IPS-NIHi11 (cell line): ENCODE data around the gene SCRG1.

Experiments used
- DNase-seq: peaks from one replicate; pipeline ENCODE4 v3.0.0; 2012; ENCODE audit warnings: mixed read lengths, low spot score

The SCRG1 gene

DNA sequence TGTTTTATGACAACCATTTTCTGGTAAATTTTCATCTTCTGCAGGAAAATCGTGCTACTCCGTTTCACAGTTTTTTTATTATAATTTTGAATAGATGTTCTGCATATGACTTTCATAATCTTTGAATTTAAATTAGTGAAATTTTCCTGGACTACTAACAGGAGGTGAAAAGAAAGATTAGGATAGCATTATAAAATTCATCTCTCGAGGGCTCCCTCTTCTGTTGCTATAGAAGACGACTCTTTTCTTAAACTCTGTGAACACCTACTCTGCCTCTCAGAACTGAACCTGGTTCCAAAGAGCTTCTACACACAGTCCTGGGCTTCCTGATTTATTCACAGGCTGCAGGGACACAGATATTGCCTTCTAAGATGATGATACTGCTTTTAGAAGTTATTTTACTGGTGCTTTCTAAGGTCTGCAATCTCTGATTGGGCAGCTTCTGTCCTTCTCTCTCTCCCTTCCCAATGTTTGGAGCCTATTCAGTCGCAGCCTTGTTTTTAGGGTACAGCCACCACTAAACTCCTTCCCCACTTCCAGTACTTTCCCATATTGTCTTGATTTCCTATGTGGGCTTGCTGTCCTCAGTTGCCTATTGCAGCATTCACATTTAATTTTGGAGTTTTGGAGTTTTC lies 38.2 kb downstream of the SCRG1 start:
- DNase-seq: peak; percentile 11

DNA sequence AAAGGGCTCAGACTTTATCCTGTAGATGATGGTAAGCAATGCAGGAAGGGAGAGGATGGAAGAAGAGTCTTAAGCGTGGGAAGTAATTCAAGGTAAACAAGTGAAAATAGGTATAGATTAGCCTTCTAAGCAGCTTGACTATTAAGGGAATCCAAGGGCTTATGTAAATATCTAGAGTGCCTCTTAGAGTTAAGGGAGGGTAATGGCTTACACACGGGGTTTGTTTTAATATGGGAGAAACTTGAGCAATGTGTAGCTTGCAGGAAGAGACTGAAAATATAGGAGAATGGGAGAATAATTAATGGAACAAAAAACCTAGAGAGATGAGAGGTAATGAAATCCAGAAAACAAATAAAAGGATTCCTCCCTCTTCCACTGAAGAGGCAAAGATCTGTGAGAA lies 41.0 kb downstream of the SCRG1 start:
- DNase-seq: no peak

DNA sequence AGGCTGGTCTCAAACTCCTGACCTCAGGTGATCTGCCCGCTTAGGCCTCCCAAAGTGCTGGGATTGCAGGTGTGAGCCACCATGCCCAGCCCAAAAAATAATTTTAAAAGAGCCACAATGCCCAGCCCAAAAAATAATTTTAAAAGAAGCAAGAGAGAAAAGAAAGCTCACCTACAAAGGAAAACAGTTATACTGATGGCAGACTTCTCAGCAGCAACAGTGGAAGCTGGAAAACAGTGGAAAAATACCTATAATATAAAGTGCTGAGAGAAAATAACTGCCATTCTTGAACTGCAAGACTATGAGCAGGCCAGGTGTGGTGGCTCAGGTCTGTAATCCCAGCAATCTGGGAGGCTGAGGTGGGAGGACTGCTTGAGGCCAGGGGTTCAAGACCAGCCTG lies 51.4 kb downstream of the SCRG1 start:
- no peak for DNase-seq

DNA sequence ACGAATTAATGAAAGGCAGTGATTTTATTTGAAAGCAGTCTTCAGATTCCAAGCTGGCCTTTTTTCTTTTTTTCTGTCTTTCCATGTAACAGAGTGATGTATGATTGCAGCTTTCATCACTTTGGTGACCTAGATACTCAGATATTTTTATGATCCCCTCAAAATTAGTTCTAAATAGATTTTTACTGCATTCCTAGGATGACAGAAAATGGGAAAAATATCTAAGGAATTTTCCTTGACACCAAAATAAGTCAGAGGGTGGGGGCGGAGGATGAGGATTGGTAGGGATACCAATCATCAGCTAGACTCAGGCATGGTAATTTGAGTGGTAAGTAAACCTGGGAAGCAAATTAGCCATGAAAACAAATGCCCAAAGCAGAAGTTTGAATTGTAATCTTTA lies 52.8 kb downstream of the SCRG1 start:
- DNase-seq: no peak

DNA sequence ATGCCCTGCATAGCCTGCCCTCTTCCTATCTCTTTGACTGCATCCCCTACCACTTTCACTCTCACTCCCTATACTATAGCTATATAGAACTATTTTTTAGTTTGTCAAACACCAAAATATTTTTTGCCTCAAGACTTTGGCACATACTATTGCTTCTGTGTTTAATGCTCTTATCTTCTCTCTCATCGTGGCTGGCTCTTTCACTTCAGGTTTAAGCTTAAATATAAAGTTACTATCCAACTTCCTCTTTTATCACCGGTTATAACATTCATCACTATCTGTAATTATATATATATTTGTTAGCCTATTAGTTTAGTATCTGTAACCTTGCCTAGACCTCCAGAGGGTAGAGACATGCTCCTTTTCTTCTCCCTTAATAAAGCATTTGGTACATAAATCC lies 53.3 kb downstream of the SCRG1 start:
- DNase-seq: no peak

DNA sequence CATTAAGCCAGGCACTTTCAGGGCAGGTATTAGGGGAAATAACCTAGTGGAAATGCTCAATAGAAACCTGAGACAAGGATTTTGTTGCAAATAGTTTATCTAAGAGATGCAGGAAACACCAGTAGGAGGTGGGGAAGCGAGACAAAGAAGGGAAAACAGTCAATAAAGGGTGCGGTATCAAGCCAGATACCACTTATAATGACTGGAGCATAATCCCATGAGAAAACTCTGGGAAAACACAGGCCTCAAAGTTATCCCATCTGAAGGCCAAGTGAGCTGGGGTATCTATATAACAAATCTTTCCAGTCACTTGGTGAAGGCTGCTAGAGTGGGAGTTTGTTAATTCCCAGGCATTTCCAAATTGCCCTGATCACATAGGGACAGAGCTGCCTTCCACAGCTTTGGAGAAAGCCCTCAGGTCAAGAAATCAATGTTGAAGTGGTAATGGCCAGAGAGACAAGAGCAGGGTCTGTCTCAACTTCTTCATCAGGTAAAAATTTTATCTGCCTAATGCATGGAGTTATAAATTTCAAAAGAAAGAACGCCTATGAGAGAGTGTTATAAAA lies 55.0 kb downstream of the SCRG1 start:
- DNase-seq: no peak

DNA sequence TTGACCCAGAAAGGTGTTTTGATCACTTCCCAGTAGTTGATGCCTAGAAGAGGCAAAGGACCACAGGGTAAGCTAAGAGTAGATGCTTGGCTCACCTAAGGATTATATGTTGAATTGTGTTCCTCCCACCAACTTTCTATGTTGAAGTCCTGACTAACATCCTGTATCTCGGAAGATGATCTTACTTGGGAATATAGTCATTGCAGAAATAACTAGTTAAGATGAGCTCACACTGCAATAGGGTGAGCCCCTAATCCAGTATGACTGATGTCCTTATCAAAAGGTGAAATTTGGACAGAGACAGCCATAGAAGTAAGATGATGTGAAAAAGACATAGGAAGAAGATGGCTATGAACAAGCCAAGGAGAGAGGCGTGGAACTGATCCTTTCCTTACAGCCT lies 61.5 kb downstream of the SCRG1 start:
- no peak for DNase-seq

DNA sequence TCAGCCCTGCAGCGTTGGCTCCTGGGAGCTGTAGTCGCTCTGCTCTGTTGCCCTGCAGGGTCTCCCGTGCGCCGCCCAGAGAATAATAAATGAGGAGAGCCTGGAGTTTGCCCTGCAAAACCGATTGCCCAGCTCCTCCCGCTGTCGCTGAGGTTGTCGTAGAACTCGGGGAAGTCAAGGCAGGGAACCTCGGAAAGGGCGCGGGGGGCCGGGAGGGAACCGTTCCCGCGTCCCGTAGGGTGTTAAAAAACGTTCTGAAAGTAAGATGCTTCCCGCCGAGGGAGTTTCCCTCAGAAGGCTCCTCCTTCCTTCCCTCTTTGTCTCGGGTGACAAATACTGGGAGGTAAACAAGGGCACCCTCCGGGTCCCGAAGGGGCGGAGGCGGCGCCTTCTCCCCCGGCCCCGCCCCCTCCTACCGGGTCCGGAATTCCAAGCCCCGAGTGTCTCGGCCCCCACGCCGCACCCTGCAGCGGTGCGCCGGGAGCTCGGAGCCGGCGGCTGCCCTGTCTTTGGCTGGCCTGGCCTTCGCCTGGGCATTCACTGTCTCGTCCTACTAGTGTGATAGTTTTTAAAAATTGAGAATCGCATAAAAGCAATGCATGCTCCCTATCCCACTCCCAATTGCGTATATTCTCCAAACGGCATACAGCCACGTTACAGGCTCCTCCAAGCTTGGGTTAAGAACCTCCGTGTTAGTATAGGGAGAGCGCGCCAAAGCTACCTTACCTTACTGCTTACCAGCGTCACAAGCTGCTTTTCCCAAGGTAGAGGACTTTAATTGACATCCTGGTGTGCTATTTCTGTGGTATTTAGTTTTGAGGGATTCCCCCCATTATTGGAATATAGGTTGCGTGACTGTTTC lies 63.8 kb downstream of the SCRG1 start:
- DNase-seq: peak; percentile 94
